H9 (cell line): ENCODE measurements around the gene EEF2K. TPM values are rescaled to one million over a fixed set of nuclear protein-coding genes. Genes with fewer than 3 reads are reported as not detected.

Source experiments
- DNase-seq: peaks from one replicate; pipeline ENCODE4 v3.0.0-alpha.2; 2017
- H2AFZ ChIP-seq: one replicate; pipeline ENCODE4 v1.6.1; 2013; ENCODE audit warnings: mild to moderate bottlenecking, low read length, control low read depth, moderate library complexity
- H2AK5ac ChIP-seq: 2 replicates; pipeline ENCODE4 v1.6.1; 2013; ENCODE audit warnings: low read length, control low read depth, mixed read lengths; ENCODE audit not compliant: insufficient read length
- H2BK120ac ChIP-seq: one replicate; pipeline ENCODE4 v1.6.1; 2013; ENCODE audit warnings: low read depth, mild to moderate bottlenecking, low read length, control low read depth, inconsistent platforms; ENCODE audit not compliant: poor library complexity, severe bottlenecking
- H2BK12ac ChIP-seq: 2 replicates; pipeline ENCODE4 v1.6.1; 2013; ENCODE audit warnings: low read length, control low read depth, mixed read lengths, low read depth; ENCODE audit not compliant: insufficient read length
- H2BK15ac ChIP-seq: 2 replicates; pipeline ENCODE4 v1.6.1; 2013; ENCODE audit warnings: low read depth, low read length, control low read depth
- H2BK20ac ChIP-seq: one replicate; pipeline ENCODE4 v1.6.1; 2013; ENCODE audit warnings: low read depth, mild to moderate bottlenecking, low read length, control low read depth, inconsistent platforms; ENCODE audit not compliant: poor library complexity, severe bottlenecking
- H2BK5ac ChIP-seq: 2 replicates; pipeline ENCODE4 v1.6.1; 2013; ENCODE audit warnings: low read length, control low read depth, mixed read lengths; ENCODE audit not compliant: insufficient read length
- H3K14ac ChIP-seq: 2 replicates; pipeline ENCODE4 v1.6.1; 2013; ENCODE audit warnings: low read length, control low read depth; ENCODE audit not compliant: insufficient read depth
- H3K18ac ChIP-seq: 2 replicates; pipeline ENCODE4 v1.6.1; 2013; ENCODE audit warnings: low read depth, mild to moderate bottlenecking, mixed read lengths, low read length, control low read depth; ENCODE audit not compliant: insufficient read length
- H3K23ac ChIP-seq: 2 replicates; pipeline ENCODE4 v1.6.1; 2013; ENCODE audit warnings: low read length, control low read depth, mixed read lengths, low read depth; ENCODE audit not compliant: insufficient read length
- H3K23me2 ChIP-seq: 2 replicates; pipeline ENCODE4 v1.6.1; 2013; ENCODE audit warnings: low read depth, mild to moderate bottlenecking, mixed read lengths, low read length, control low read depth; ENCODE audit not compliant: insufficient read length, poor library complexity, severe bottlenecking
- H3K27ac ChIP-seq: 2 replicates; pipeline ENCODE4 v1.5.1; 2013; ENCODE audit warnings: low read length, control low read depth, mixed read lengths, low read depth; ENCODE audit not compliant: insufficient read length
- H3K27me3 ChIP-seq: 2 replicates; pipeline ENCODE4 v1.6.1; 2013; ENCODE audit warnings: low read length, control low read depth, inconsistent platforms; ENCODE audit not compliant: insufficient read depth
- H3K4ac ChIP-seq: 2 replicates; pipeline ENCODE4 v1.6.1; 2013; ENCODE audit warnings: low read depth, mild to moderate bottlenecking, control low read depth, inconsistent platforms, low read length, moderate library complexity
- H3K4me1 ChIP-seq: 2 replicates; pipeline ENCODE4 v1.6.1; 2013; ENCODE audit warnings: low read length, control low read depth, inconsistent platforms; ENCODE audit not compliant: insufficient read depth
- H3K4me2 ChIP-seq: 2 replicates; pipeline ENCODE4 v1.6.1; 2013; ENCODE audit warnings: low read length, control low read depth, mixed read lengths; ENCODE audit not compliant: insufficient read length, insufficient read depth
- H3K56ac ChIP-seq: 2 replicates; pipeline ENCODE4 v1.6.1; 2013; ENCODE audit warnings: low read depth, mild to moderate bottlenecking, mixed read lengths, low read length, control low read depth; ENCODE audit not compliant: insufficient read length
- H3K79me1 ChIP-seq: 2 replicates; pipeline ENCODE4 v1.6.1; 2013; ENCODE audit warnings: low read depth, mild to moderate bottlenecking, moderate library complexity, low read length, control low read depth, inconsistent platforms; ENCODE audit not compliant: insufficient read depth, poor library complexity, severe bottlenecking
- H3K79me2 ChIP-seq: 2 replicates; pipeline ENCODE4 v1.6.1; 2013; ENCODE audit warnings: low read length, control low read depth, inconsistent platforms; ENCODE audit not compliant: insufficient read depth
- H3K9ac ChIP-seq: 2 replicates; pipeline ENCODE4 v1.6.1; 2013; ENCODE audit warnings: low read length, control low read depth, mixed read lengths; ENCODE audit not compliant: insufficient read length; ENCODE audit errors: extremely low read depth
- H3K9me3 ChIP-seq: one replicate; pipeline ENCODE4 v1.6.1; 2013; ENCODE audit warnings: low read depth, low read length, inconsistent platforms; ENCODE audit not compliant: control insufficient read depth
- H3T11ph ChIP-seq: one replicate; pipeline ENCODE4 v1.6.1; 2013; ENCODE audit warnings: mild to moderate bottlenecking, low read length, control low read depth, inconsistent platforms
- H4K20me1 ChIP-seq: one replicate; pipeline ENCODE4 v1.6.1; 2013; ENCODE audit not compliant: control insufficient read depth, insufficient read length, insufficient read depth
- H4K5ac ChIP-seq: 2 replicates; pipeline ENCODE4 v1.6.1; 2013; ENCODE audit warnings: low read depth, mild to moderate bottlenecking, mixed read lengths, low read length, control low read depth; ENCODE audit not compliant: insufficient read length
- H4K8ac ChIP-seq: replicated peaks from 2 replicates; pipeline ENCODE4 v1.6.1; 2013; ENCODE audit warnings: low read length, control low read depth, mixed read lengths, low read depth; ENCODE audit not compliant: insufficient read length
- H4K91ac ChIP-seq: 2 replicates; pipeline ENCODE4 v1.6.1; 2013; ENCODE audit warnings: low read depth, mild to moderate bottlenecking, moderate library complexity, mixed read lengths, low read length, control low read depth; ENCODE audit not compliant: insufficient read length
- H3K27ac Mint-ChIP-seq, 3 experiments: 2 replicates in 2 of 3; 3 replicates in 1 of 3; pipeline ENCODE4 v1.8.0; 2020 to 2021; ENCODE audit warnings: mixed read lengths in 3 of 3, mild to moderate bottlenecking in 1 of 3, moderate library complexity in 1 of 3
- H3K27me3 Mint-ChIP-seq: 2 replicates; pipeline ENCODE4 v1.8.0; 2021; ENCODE audit warnings: low read depth, mild to moderate bottlenecking, moderate library complexity, mixed read lengths
- H3K36me3 Mint-ChIP-seq, 3 experiments: 2 replicates in 2 of 3; 3 replicates in 1 of 3; pipeline ENCODE4 v1.8.0; 2020 to 2021; ENCODE audit warnings: low read depth in 3 of 3, mixed read lengths in 3 of 3; ENCODE audit not compliant: insufficient read depth in 1 of 3
- H3K4me1 Mint-ChIP-seq, 2 experiments: 2 replicates each; pipeline ENCODE4 v1.8.0; 2020; ENCODE audit warnings: mixed read lengths in 2 of 2
- H3K4me3 Mint-ChIP-seq, 2 experiments: 2 replicates in 1 of 2; 3 replicates in 1 of 2; pipeline ENCODE4 v1.8.0; 2020 to 2021; ENCODE audit warnings: mild to moderate bottlenecking in 2 of 2, mixed read lengths in 2 of 2, moderate library complexity in 1 of 2
- H3K9me3 Mint-ChIP-seq, 2 experiments: 2 replicates in 1 of 2; 3 replicates in 1 of 2; pipeline ENCODE4 v1.8.0; 2020; ENCODE audit warnings: mild to moderate bottlenecking in 2 of 2, mixed read lengths in 2 of 2, moderate library complexity in 1 of 2
- WGBS: extraction: QIAGEN DNeasy Blood & Tissue Kit; methylation state at CpG from one replicate; pipeline ENCODE4 v1.1.7; 2013; ENCODE audit warnings: missing lambda C conversion rate, low lambda C conversion rate, mixed read lengths; ENCODE audit not compliant: insufficient read length; ENCODE audit errors: extremely low coverage; 5-methylcytosine and 5-hydroxymethylcytosine counted together
- total RNA-seq: library from RNA; stranded (reverse); gene quantifications from 2 replicates; pipeline ENCODE4 v1.2.1, GENCODE V29; 2021
- TF ChIP-seq, protein P1 (sequence below): fragments of 200-600 bp; sonication (generic); conservative IDR thresholded peaks from 3 replicates; pipeline ENCODE4 v1.8.0; 2021; ENCODE audit warnings: antibody characterized with exemption, mild to moderate bottlenecking

Gene EEF2K
- total RNA-seq, 1 experiment from 2014 or later = 20.7 TPM

- Histone ChIP-seq H2BK20ac (no peak overlapping the region), H4K5ac (no peak overlapping the region), H3K23ac (no peak overlapping the region), H3K9ac (no peak overlapping the region), H2BK12ac (no peak overlapping the region), H3K14ac (no peak overlapping the region), H3K18ac (no peak overlapping the region), H2BK15ac (no peak overlapping the region), H2AK5ac (no peak overlapping the region), H3K9me3 (no peaks in the 10 kb centered on the region), H2BK120ac (no peak overlapping the region), H3K79me2 (no peaks in the 10 kb centered on the region), H3K4ac (no peak overlapping the region), H3K4me1 (no peaks in the 10 kb centered on the region), H3K23me2 (no peaks in the 10 kb centered on the region), H3K27me3 (no peaks in the 10 kb centered on the region), H4K8ac (no peak overlapping the region), H3K27ac (no peak overlapping the region), H4K91ac (no peak overlapping the region), H3K56ac (no peak overlapping the region), H3K4me2 (no peak overlapping the region), H2AFZ (no peak overlapping the region), H2BK5ac (no peak overlapping the region), H3T11ph (no peak overlapping the region), H4K20me1 (no peaks in the 10 kb centered on the region), H3K79me1 (no peaks in the 10 kb centered on the region)
- no peak overlapping the region for H3K4me3 Mint-ChIP-seq
- no peaks in the 10 kb centered on the region for H3K27me3 Mint-ChIP-seq
- peaks cover 17 to 36% (median 24%) of the 10 kb centered on the region in 3 experiments for H3K36me3 Mint-ChIP-seq
- H3K27ac Mint-ChIP-seq = peak overlapping the region in 2 of 3 experiments; percentile 21 to 44; a peak in 2 of 7 replicates
- H3K9me3 Mint-ChIP-seq = no peaks in the 10 kb centered on the region; a peak in 1 of 5 replicates
- H3K4me1 Mint-ChIP-seq = no peaks in the 10 kb centered on the region
- no CpG with 5 or more reads among the region's 5 CpGs for WGBS
- TF ChIP-seq, protein P1, sequence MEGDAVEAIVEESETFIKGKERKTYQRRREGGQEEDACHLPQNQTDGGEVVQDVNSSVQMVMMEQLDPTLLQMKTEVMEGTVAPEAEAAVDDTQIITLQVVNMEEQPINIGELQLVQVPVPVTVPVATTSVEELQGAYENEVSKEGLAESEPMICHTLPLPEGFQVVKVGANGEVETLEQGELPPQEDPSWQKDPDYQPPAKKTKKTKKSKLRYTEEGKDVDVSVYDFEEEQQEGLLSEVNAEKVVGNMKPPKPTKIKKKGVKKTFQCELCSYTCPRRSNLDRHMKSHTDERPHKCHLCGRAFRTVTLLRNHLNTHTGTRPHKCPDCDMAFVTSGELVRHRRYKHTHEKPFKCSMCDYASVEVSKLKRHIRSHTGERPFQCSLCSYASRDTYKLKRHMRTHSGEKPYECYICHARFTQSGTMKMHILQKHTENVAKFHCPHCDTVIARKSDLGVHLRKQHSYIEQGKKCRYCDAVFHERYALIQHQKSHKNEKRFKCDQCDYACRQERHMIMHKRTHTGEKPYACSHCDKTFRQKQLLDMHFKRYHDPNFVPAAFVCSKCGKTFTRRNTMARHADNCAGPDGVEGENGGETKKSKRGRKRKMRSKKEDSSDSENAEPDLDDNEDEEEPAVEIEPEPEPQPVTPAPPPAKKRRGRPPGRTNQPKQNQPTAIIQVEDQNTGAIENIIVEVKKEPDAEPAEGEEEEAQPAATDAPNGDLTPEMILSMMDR = no peak
- no peak for DNase-seq
These were observed 59.3 kb downstream of the EEF2K start for GRCh38 chr16:22265351-22265750.
